Naive thymus-derived CD8-positive, alpha-beta T cell (primary cell): ENCODE measurements around the gene DNALI1. TPM values are rescaled to one million over a fixed set of nuclear protein-coding genes. Genes with fewer than 3 reads are reported as not detected.
"Not testable (repeated sequence)": the region's sequence is repeated elsewhere in the genome, so short reads cannot be mapped to it uniquely, and the experiment has no call there.

Experiments
- ATAC-seq, 2 donors: fragments of 150-1000 bp; cut with Tn5 transposase in 1 of 2; sonication (Bioruptor Pico), chemical (Tn5 transposase) in 1 of 2; 1 replicate in 1 of 2; 2 replicates in 1 of 2; pipeline ENCODE4 v1.10.0; 2021; ENCODE audit warnings: mild to moderate bottlenecking in 2 of 2, moderate library complexity in 2 of 2
- POLR2A ChIA-PET: fragments of 350-600 bp; sonication (Branson Sonifier 250); formaldehyde crosslinking; loops from one replicate; lab custom pipeline; 2021; ENCODE audit warnings: antibody characterized with exemption; lab: Charles Lee
- DNase-seq, 10 donors: peaks; one replicate each; pipeline versions ENCODE4 v3.0.0 to v3.0.0-alpha.2; 2020 to 2022
- H3K27ac Mint-ChIP-seq, 10 donors: one replicate each; pipeline ENCODE4 v1.8.0; 2020 to 2022; ENCODE audit warnings: mild to moderate bottlenecking in 10 of 10, mixed read lengths in 10 of 10, moderate library complexity in 4 of 10, inconsistent platforms in 1 of 10
- H3K27me3 Mint-ChIP-seq, 5 donors: one replicate each; pipeline ENCODE4 v1.8.0; 2021 to 2022; ENCODE audit warnings: mixed read lengths in 5 of 5
- H3K36me3 Mint-ChIP-seq, 3 donors: one replicate each; pipeline ENCODE4 v1.8.0; 2020 to 2022; ENCODE audit warnings: mixed read lengths in 3 of 3, mild to moderate bottlenecking in 2 of 3, inconsistent platforms in 1 of 3
- H3K4me1 Mint-ChIP-seq, 4 donors: one replicate each; pipeline ENCODE4 v1.8.0; 2021 to 2022; ENCODE audit warnings: mixed read lengths in 4 of 4
- H3K4me3 Mint-ChIP-seq, 10 donors: one replicate each; pipeline ENCODE4 v1.8.0; 2020 to 2022; ENCODE audit warnings: mild to moderate bottlenecking in 10 of 10, mixed read lengths in 10 of 10, moderate library complexity in 6 of 10, inconsistent platforms in 1 of 10
- H3K9me3 Mint-ChIP-seq, 9 donors: one replicate each; pipeline ENCODE4 v1.8.0; 2020 to 2022; ENCODE audit warnings: mixed read lengths in 9 of 9, mild to moderate bottlenecking in 3 of 9, inconsistent platforms in 1 of 9, moderate library complexity in 1 of 9
- polyA plus RNA-seq, 3 donors: library from polyadenylated mRNA; unstranded; fragments of 300-500 nt; fragmentation: Illumina TruSeq; gene quantifications; one replicate each; pipeline ENCODE4 v1.2.3, GENCODE V29; 2021
- total RNA-seq, 8 experiments: library from RNA in 2 of 8; stranded (reverse) in 2 of 8; gene quantifications; one replicate each; pipeline ENCODE4 v1.2.3 and lab custom pipeline; 2021 to 2026

DNALI1 gene
- total and polyA plus RNA-seq, 5 experiments from 2014 or later, result 0.49 to 0.60 TPM; not detected in 3

GRCh38 chr1:37532418-37533156 lies 24.2 kb upstream of the DNALI1 start:
- POLR2A ChIA-PET, result interaction anchor here (0.6 to 1.1 kb wide), 2 partner anchors 57 to 1823 kb away, joined by 3 to 4 read pairs; no protein-coding TSS in a partner anchor
- not testable (repeated sequence) for H3K9me3 Mint-ChIP-seq, H3K4me3 Mint-ChIP-seq, H3K27me3 Mint-ChIP-seq, ATAC-seq, DNase-seq
- Mint-ChIP-seq H3K4me1 (peaks cover 0 to 25% (median 8%) of the 10 kb centered on the region in 4 donors), H3K27ac (peak overlapping the region in 3 of 10 donors; percentile 11 to 29 (median 25)), H3K36me3 (peaks cover 0 to 39% (median 5%) of the 10 kb centered on the region in 3 donors)

GRCh38 chr1:37533317-37534093 lies 23.2 kb upstream of the DNALI1 start:
- H3K27me3 Mint-ChIP-seq, result no peaks in the 10 kb centered on the region
- DNase-seq, result no peak
- peaks cover 0 to 48% (median 10%) of the 10 kb centered on the region in 3 donors for H3K36me3 Mint-ChIP-seq
- POLR2A ChIA-PET, result interaction anchor here (1.0 kb wide), 1 partner anchor 9 kb away, joined by 3 read pairs; no protein-coding TSS in a partner anchor
- H3K4me3 Mint-ChIP-seq, result no peak overlapping the region
- ATAC-seq, result no peak
- no peaks in the 10 kb centered on the region for H3K9me3 Mint-ChIP-seq
- H3K4me1 Mint-ChIP-seq, result peaks cover 0 to 25% (median 9%) of the 10 kb centered on the region in 4 donors
- H3K27ac Mint-ChIP-seq, result peak overlapping the region in 8 of 10 donors; percentile 3 to 77 (median 48)

- POLR2A ChIA-PET, result interaction anchor here (0.7 to 0.8 kb wide), 4 partner anchors 13 to 25 kb away, joined by 3 read pairs; partner anchors contain the start of gene MEAF6
- H3K4me3 Mint-ChIP-seq, result no peak overlapping the region
- peaks cover 0 to 83% (median 15%) of the 10 kb centered on the region in 3 donors for H3K36me3 Mint-ChIP-seq
- no peak for DNase-seq
- peaks cover 0 to 25% (median 11%) of the 10 kb centered on the region in 4 donors for H3K4me1 Mint-ChIP-seq
- peak overlapping the region in 4 of 10 donors; percentile 1 to 70 (median 38) for H3K27ac Mint-ChIP-seq
- H3K9me3 Mint-ChIP-seq, result no peaks in the 10 kb centered on the region
- H3K27me3 Mint-ChIP-seq, result no peaks in the 10 kb centered on the region
- no peak for ATAC-seq
Observed at GRCh38 chr1:37537378-37537777, 19.4 kb upstream of the DNALI1 start.

- ATAC-seq, H3K27me3 Mint-ChIP-seq, H3K4me3 Mint-ChIP-seq, H3K9me3 Mint-ChIP-seq, DNase-seq: not testable (repeated sequence)
- POLR2A ChIA-PET, result interaction anchor here (0.6 to 1.5 kb wide), 2 partner anchors 24 to 65 kb away, joined by 3 read pairs; partner anchors contain the start of genes MEAF6 and ZC3H12A
- Mint-ChIP-seq H3K4me1 (peaks cover 0 to 19% (median 10%) of the 10 kb centered on the region in 4 donors), H3K27ac (peak overlapping the region in 2 of 10 donors; percentile 24 to 25), H3K36me3 (peaks cover 0 to 92% (median 16%) of the 10 kb centered on the region in 3 donors)
Observed at GRCh38 chr1:37539154-37539553, 17.6 kb upstream of the DNALI1 start.

- ATAC-seq (no peak), DNase-seq (no peak)
- Mint-ChIP-seq H3K4me3 (no peak overlapping the region), H3K36me3 (peaks cover 6 to 94% (median 23%) of the 10 kb centered on the region in 3 donors), H3K4me1 (peaks cover 0 to 23% (median 10%) of the 10 kb centered on the region in 4 donors), H3K27me3 (no peaks in the 10 kb centered on the region), H3K27ac (peak overlapping the region in 3 of 10 donors; percentile 40 to 73 (median 55)), H3K9me3 (no peaks in the 10 kb centered on the region)
- POLR2A ChIA-PET, result no interaction called here
Observed at GRCh38 chr1:37540036-37540785, 16.5 kb upstream of the DNALI1 start.

GRCh38 chr1:37544530-37544929 lies 12.2 kb upstream of the DNALI1 start:
- ATAC-seq (no peak), DNase-seq (no peak)
- Mint-ChIP-seq H3K9me3 (no peaks in the 10 kb centered on the region), H3K36me3 (peaks cover 18 to 89% (median 26%) of the 10 kb centered on the region in 3 donors), H3K4me1 (peaks cover 7 to 17% (median 13%) of the 10 kb centered on the region in 4 donors), H3K4me3 (no peak overlapping the region), H3K27ac (peak overlapping the region in 2 of 10 donors; percentile 5 to 6), H3K27me3 (no peaks in the 10 kb centered on the region)
- POLR2A ChIA-PET, result no interaction called here

- DNase-seq (no peak), ATAC-seq (no peak)
- Mint-ChIP-seq H3K27ac (peak overlapping the region in 2 of 10 donors; percentile 6 to 59), H3K4me1 (peaks cover 12 to 22% (median 15%) of the 10 kb centered on the region in 4 donors), H3K36me3 (peaks cover 22 to 89% (median 26%) of the 10 kb centered on the region in 3 donors), H3K9me3 (no peaks in the 10 kb centered on the region), H3K4me3 (no peak overlapping the region), H3K27me3 (no peaks in the 10 kb centered on the region)
- POLR2A ChIA-PET, result no interaction called here
Observed at GRCh38 chr1:37545019-37545418, 11.7 kb upstream of the DNALI1 start.

- Mint-ChIP-seq H3K36me3 (peaks cover 21 to 84% (median 21%) of the 10 kb centered on the region in 3 donors), H3K4me3 (peak overlapping the region in 1 of 10 donors; percentile 22), H3K27ac (peak overlapping the region in 8 of 10 donors; percentile 1 to 82 (median 40)), H3K4me1 (peaks cover 23 to 57% (median 50%) of the 10 kb centered on the region in 4 donors), H3K9me3 (no peaks in the 10 kb centered on the region), H3K27me3 (no peaks in the 10 kb centered on the region)
- POLR2A ChIA-PET, result interaction anchor here (0.6 to 1.2 kb wide), 3 partner anchors 11 to 138 kb away, joined by 3 to 7 read pairs (median 3); no protein-coding TSS in a partner anchor
- no peak for DNase-seq
- no peak for ATAC-seq
Observed at GRCh38 chr1:37549341-37549740, 7.4 kb upstream of the DNALI1 start.

- Mint-ChIP-seq H3K4me3 (peak overlapping the region; percentile 97 to 100 (median 99)), H3K4me1 (peaks cover 18 to 50% (median 48%) of the 10 kb centered on the region in 4 donors), H3K9me3 (no peaks in the 10 kb centered on the region), H3K27me3 (peaks cover 0 to 10% (median 5%) of the 10 kb centered on the region in 5 donors), H3K36me3 (peaks cover 3 to 46% (median 9%) of the 10 kb centered on the region in 3 donors), H3K27ac (peak overlapping the region; percentile 95 to 100 (median 98))
- DNase-seq, result no peak
- POLR2A ChIA-PET, result interaction anchor here (0.5 to 2.7 kb wide), 11 partner anchors 10 to 255 kb away, joined by 3 to 27 read pairs (median 3); partner anchors contain the start of genes C1orf122, MEAF6 and YRDC
- peak; percentile 23 to 26 for ATAC-seq
Observed at GRCh38 chr1:37553598-37553926, 3.2 kb upstream of the DNALI1 start.

GRCh38 chr1:37553927-37554808 lies 2.6 kb upstream of the DNALI1 start, which contains the start of gene SNIP1:
TSS of gene SNIP1 (minus strand) at chr1:37554293. CDS start at chr1:37554229, 64 bp downstream.
- peak within 1 kb of the TSS; percentile 95 to 100 (median 98) for H3K27ac Mint-ChIP-seq
- H3K4me3 Mint-ChIP-seq, result peak within 1 kb of the TSS; percentile 97 to 100 (median 99)
- ATAC-seq (peak; percentile 95 to 99), DNase-seq (peak; percentile 73 to 96 (median 91))
- no peaks in the 10 kb centered on the region for H3K9me3 Mint-ChIP-seq
- H3K27me3 Mint-ChIP-seq, result peaks cover 0 to 10% (median 5%) of the 10 kb centered on the region in 5 donors
- POLR2A ChIA-PET, result interaction anchor here (0.5 to 2.7 kb wide), 9 partner anchors 16 to 252 kb away, joined by 3 to 27 read pairs (median 5); partner anchors contain the start of gene MEAF6
- peaks cover 18 to 46% (median 45%) of the 10 kb centered on the region in 4 donors for H3K4me1 Mint-ChIP-seq
- peaks cover 0 to 40% (median 4%) of the 10 kb centered on the region in 3 donors for H3K36me3 Mint-ChIP-seq

- ATAC-seq, result no peak
- Mint-ChIP-seq H3K27me3 (peaks cover 0 to 10% (median 5%) of the 10 kb centered on the region in 5 donors), H3K36me3 (peaks cover 0 to 10% (median 0%) of the 10 kb centered on the region in 3 donors), H3K9me3 (no peaks in the 10 kb centered on the region), H3K4me1 (peaks cover 15 to 20% (median 19%) of the 10 kb centered on the region in 4 donors), H3K4me3 (no peak overlapping the region), H3K27ac (no peak overlapping the region)
- DNase-seq, result no peak
- POLR2A ChIA-PET, result no interaction called here
Observed at GRCh38 chr1:37557402-37557801, 662 bp downstream of the DNALI1 start.
